Body of pancreas (tissue), 4 donors: ENCODE results near the gene KIF2C.

Experiments
- POLR2A ChIP-seq, 3 donors: fragments of 450-650 bp; IDR thresholded peaks; one replicate each; pipeline ENCODE4 v1.6.1; 2016; ENCODE audit warnings: antibody characterized with exemption in 3 of 3, mild to moderate bottlenecking in 2 of 3
- TF ChIP-seq, protein P1 (sequence below), 7 experiments: fragments of 450-650 bp in 4 of 7; fragments of 200-600 bp in 3 of 7; sonication (generic) in 3 of 7; IDR thresholded peaks; one replicate each; pipeline ENCODE4 v1.5.1; 2016 to 2019; ENCODE audit warnings: antibody characterized with exemption in 7 of 7

DNA sequence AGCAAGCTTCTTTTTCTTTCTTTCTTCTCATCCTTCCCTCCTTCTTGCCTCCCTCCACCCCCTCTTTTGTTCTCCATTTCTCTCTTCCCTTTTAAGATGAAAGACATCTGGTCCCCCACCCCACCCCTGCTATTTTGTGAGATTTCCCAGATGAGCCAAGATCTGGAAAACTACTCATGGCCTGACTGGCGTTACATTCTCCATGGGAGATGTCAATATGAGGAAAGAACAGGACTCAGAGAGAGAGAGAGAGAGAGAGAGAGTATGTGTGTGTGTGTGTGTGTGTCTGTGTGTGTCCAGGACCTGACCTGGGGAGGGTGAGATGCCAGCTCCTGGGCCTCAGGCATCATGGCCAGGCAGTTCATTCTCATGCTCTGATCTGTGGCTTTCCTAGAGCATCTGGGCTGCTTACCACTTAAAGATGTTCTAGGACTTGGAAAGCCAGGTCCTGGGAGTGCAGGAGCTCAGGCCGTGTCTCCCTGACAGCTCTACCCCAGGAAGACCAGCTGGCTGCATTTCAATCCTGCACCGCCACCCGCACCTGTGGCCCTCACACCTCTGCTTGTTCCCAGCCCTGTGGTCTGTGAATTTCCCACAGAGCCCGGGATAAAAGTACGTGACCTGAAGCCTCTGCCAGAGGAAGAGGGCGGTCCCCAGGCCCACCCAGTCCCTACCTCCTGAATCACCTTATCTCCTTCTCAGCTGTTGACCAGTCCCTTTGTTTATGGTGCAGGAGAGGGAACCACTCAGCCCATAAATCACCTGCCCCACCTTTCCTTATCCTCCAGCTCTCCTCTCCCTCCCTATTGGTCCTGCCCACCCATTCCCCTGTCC is 51.5 kb downstream of the KIF2C start:
- TF ChIP-seq POLR2A (IDR thresholded peaks at IDR 0.05): no peak
- TF ChIP-seq, protein P1, sequence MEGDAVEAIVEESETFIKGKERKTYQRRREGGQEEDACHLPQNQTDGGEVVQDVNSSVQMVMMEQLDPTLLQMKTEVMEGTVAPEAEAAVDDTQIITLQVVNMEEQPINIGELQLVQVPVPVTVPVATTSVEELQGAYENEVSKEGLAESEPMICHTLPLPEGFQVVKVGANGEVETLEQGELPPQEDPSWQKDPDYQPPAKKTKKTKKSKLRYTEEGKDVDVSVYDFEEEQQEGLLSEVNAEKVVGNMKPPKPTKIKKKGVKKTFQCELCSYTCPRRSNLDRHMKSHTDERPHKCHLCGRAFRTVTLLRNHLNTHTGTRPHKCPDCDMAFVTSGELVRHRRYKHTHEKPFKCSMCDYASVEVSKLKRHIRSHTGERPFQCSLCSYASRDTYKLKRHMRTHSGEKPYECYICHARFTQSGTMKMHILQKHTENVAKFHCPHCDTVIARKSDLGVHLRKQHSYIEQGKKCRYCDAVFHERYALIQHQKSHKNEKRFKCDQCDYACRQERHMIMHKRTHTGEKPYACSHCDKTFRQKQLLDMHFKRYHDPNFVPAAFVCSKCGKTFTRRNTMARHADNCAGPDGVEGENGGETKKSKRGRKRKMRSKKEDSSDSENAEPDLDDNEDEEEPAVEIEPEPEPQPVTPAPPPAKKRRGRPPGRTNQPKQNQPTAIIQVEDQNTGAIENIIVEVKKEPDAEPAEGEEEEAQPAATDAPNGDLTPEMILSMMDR (IDR thresholded peaks at IDR 0.05): no peak
